Left lung (tissue), 10 donors: ENCODE data around the gene ADCY10. TPM values are rescaled to one million over a fixed set of nuclear protein-coding genes. Genes with fewer than 3 reads are reported as not detected.

Experiments
- ATAC-seq: fragments of 200-7000 bp; cut with Tn5 transposase; one replicate; pipeline ENCODE4 v1.9.1; 2020; ENCODE audit warnings: moderate library complexity
- DNase-seq, 4 donors: peaks; one replicate each; pipeline ENCODE4 v3.0.0-alpha.2; 2013 to 2020
- H3K27ac ChIP-seq, 2 donors: fragments of 200-600 bp; sonication (generic) in 1 of 2; one replicate each; pipeline versions ENCODE4 v1.5.0 to v1.8.0; 2020 to 2021
- H3K27me3 ChIP-seq, 2 donors: fragments of 200-600 bp; sonication (generic) in 1 of 2; one replicate each; pipeline versions ENCODE4 v1.5.0 to v1.8.0; 2020 to 2021
- H3K36me3 ChIP-seq, 2 donors: fragments of 200-600 bp; sonication (generic) in 1 of 2; one replicate each; pipeline versions ENCODE4 v1.5.0 to v1.8.0; 2020 to 2021
- H3K4me1 ChIP-seq, 2 donors: fragments of 200-600 bp; one replicate each; pipeline ENCODE4 v1.8.0; 2021
- H3K4me3 ChIP-seq, 2 donors: fragments of 200-600 bp; sonication (generic) in 1 of 2; one replicate each; pipeline versions ENCODE4 v1.5.0 to v1.8.0; 2020 to 2021; ENCODE audit warnings: mild to moderate bottlenecking in 1 of 2
- H3K9me3 ChIP-seq, 2 donors: fragments of 200-600 bp; sonication (generic) in 1 of 2; one replicate each; pipeline versions ENCODE4 v1.5.0 to v1.8.0; 2020 to 2021
- intact Hi-C, 2 donors: fragments of 100-400 bp; cut with DNase I; formaldehyde crosslinking; loops; one replicate each; pipeline versions ENCODE4 v1.11.2 to v1.14.2; 2022
- polyA plus RNA-seq, 6 donors: library from polyadenylated mRNA; unstranded; fragments of 120-200 nt; gene quantifications; one replicate each; pipeline ENCODE4 v1.2.1, GENCODE V29; 2013; ENCODE audit not compliant: insufficient read length in 6 of 6
- total RNA-seq, 2 donors: library from RNA; stranded (reverse); fragmentation: NEBNext Ultra II Directional; extraction: Animal tissue kit (Norgen Biotek cat#: 25700); gene quantifications; one replicate each; pipeline ENCODE4 v1.2.1, GENCODE V29; 2021
- TF ChIP-seq, protein P1 (sequence below), 2 donors: fragments of 200-600 bp; sonication (generic) in 1 of 2; IDR thresholded peaks; one replicate each; pipeline versions ENCODE4 v1.5.0 to v1.8.0; 2021; ENCODE audit warnings: antibody characterized with exemption in 2 of 2
- donor health status: DM: no; HTN: yes; CAD: no.
- donor health status: DM: no; HTN: no; CAD: no.

The ADCY10 gene
- total and polyA plus RNA-seq, 8 donors = 0.11 to 0.37 (median 0.21) TPM; not detected in 1

DNA sequence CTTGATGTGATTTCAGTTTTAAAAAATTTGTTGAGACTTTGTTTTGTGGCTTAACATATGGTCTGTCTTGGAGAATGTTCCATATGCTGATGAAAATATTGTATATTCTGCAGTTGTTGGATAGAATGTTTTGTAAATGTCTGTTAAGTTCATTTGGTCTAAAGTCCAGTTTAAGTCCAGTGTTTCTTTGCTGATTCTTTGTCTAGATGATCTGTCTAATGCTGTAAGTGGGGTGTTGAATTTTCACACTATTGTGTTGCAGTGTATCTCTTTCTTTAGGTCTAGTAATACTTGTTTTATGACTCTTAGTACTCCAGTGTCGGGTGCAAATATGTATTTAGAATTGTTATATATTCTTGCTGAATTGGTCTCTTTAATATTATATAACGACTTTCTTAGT is 33.8 kb upstream of the ADCY10 start:
- Histone ChIP-seq H3K9me3 (no peaks in the 10 kb centered on the region), H3K27ac (no peak overlapping the region), H3K4me3 (no peak overlapping the region), H3K4me1 (peaks cover 0 to 10% of the 10 kb centered on the region in 2 donors), H3K36me3 (peaks cover 0 to 9% of the 10 kb centered on the region in 2 donors), H3K27me3 (no peaks in the 10 kb centered on the region)
- TF ChIP-seq, protein P1, sequence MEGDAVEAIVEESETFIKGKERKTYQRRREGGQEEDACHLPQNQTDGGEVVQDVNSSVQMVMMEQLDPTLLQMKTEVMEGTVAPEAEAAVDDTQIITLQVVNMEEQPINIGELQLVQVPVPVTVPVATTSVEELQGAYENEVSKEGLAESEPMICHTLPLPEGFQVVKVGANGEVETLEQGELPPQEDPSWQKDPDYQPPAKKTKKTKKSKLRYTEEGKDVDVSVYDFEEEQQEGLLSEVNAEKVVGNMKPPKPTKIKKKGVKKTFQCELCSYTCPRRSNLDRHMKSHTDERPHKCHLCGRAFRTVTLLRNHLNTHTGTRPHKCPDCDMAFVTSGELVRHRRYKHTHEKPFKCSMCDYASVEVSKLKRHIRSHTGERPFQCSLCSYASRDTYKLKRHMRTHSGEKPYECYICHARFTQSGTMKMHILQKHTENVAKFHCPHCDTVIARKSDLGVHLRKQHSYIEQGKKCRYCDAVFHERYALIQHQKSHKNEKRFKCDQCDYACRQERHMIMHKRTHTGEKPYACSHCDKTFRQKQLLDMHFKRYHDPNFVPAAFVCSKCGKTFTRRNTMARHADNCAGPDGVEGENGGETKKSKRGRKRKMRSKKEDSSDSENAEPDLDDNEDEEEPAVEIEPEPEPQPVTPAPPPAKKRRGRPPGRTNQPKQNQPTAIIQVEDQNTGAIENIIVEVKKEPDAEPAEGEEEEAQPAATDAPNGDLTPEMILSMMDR (IDR thresholded peaks at IDR 0.05) = no peak
- DNase-seq = no peak
- intact Hi-C loops = no loop called here
- ATAC-seq = no peak

DNA sequence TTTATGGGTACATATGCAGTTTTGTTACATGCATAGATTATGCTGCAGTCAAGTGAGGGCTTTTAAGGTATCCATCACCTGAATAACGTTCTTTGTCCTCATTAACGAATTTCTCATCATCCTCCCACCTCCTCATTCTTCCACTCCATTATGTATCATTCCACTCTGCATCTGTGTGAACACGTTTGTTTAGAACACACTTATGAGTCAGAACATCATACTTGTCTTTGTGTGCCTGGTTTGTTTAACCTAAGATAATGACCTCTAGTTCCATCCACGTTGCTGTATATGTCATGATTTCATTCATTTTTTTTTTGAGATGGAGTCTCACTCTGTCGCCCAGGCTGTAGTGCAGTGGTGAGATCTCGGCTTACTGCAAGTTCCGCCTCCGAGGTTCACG is 29.6 kb upstream of the ADCY10 start:
- peaks cover 0 to 11% of the 10 kb centered on the region in 2 donors for H3K4me1 ChIP-seq
- intact Hi-C loops = no loop called here
- H3K27ac ChIP-seq = no peak overlapping the region
- no peaks in the 10 kb centered on the region for H3K27me3 ChIP-seq
- no peak for ATAC-seq
- no peak overlapping the region for H3K4me3 ChIP-seq
- H3K36me3 ChIP-seq = no peaks in the 10 kb centered on the region
- no peak for DNase-seq
- TF ChIP-seq, protein P1 (IDR thresholded peaks at IDR 0.05) = no peak
- no peaks in the 10 kb centered on the region for H3K9me3 ChIP-seq

DNA sequence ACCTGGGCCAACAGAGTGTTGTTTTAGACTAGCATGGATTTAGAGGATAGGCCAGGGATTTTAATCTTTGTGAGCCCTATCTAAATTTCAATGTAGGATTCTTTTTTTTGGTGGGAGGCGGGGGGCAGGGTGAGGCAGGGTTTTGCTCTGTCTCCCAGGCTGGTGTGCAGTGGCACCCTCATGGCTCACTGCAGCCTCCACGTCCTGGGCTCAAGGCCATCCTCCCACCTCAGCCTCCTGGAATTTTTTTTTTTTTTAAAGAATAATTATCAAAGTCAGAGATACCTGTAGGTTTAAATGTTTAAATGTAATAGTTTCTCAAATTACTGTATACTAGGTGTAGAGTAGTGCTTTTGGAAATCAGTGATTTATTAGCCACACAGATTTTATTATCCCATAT is 26.3 kb upstream of the ADCY10 start:
- no peaks in the 10 kb centered on the region for H3K36me3 ChIP-seq
- H3K9me3 ChIP-seq = no peaks in the 10 kb centered on the region
- no peaks in the 10 kb centered on the region for H3K27me3 ChIP-seq
- H3K4me3 ChIP-seq = no peak overlapping the region
- TF ChIP-seq, protein P1 (IDR thresholded peaks at IDR 0.05) = no peak
- ATAC-seq = no peak
- intact Hi-C loops = no loop called here
- no peak overlapping the region for H3K27ac ChIP-seq
- peaks cover 0 to 23% of the 10 kb centered on the region in 2 donors for H3K4me1 ChIP-seq
- no peak for DNase-seq

DNA sequence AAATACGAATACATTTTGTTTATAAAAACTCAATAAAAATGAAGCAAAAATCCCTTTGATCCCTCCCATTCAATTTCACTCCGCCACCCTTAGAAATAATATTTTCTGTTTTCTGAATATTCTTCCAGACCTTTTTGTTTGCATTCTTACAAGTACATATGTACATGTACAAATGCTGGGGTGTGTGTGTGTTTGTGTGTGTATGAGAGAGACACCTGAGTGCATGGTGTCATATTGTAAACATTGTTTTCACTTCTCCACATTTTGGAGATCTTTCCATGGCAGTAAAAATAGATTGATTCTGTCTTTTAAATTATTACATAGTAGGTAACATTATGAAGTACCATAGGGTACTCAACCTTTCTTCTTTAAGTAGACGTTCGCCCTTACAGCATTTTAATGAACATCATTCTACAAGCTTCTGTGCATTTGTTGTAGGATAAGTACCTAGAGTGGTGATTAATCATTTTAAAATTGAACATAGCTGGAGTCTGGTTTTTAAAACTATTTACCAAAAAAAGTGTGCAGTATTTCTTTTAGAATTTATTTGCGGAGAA is 24.2 kb upstream of the ADCY10 start:
- H3K27me3 ChIP-seq = no peaks in the 10 kb centered on the region
- no peaks in the 10 kb centered on the region for H3K36me3 ChIP-seq
- no peak for ATAC-seq
- TF ChIP-seq, protein P1 (IDR thresholded peaks at IDR 0.05) = no peak
- H3K9me3 ChIP-seq = no peaks in the 10 kb centered on the region
- DNase-seq = no peak
- H3K4me1 ChIP-seq = peaks cover 0 to 42% of the 10 kb centered on the region in 2 donors
- intact Hi-C loops = no loop called here
- H3K27ac ChIP-seq = peak overlapping the region; percentile 98
- peak overlapping the region; percentile 71 to 90 for H3K4me3 ChIP-seq

DNA sequence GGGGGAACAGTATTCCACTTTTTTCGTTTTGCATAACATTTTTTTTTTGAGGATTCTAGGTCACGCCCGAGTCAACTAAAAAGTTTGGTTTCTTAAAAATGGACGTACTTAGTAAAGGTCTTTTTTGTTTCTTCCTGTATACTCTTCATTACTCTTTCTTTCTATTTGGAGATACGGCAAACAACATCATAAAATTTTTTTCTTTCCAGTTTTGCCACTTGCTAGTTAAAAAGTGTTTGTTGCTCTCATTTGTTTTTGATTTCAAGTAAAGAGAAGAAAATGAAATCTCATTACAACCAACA is 23.7 kb upstream of the ADCY10 start:
- Histone ChIP-seq H3K9me3 (no peaks in the 10 kb centered on the region), H3K27ac (peak overlapping the region; percentile 98), H3K4me3 (peak overlapping the region; percentile 71 to 90), H3K27me3 (no peaks in the 10 kb centered on the region), H3K4me1 (peaks cover 0 to 47% of the 10 kb centered on the region in 2 donors), H3K36me3 (no peaks in the 10 kb centered on the region)
- TF ChIP-seq, protein P1 (IDR thresholded peaks at IDR 0.05) = no peak
- intact Hi-C loops = no loop called here
- DNase-seq = no peak
- ATAC-seq = no peak
